Stomach (tissue), 4 donors: ENCODE results near the gene CLIC1.

Experiments
- CTCF ChIP-seq, 7 experiments: fragments of 450-650 bp in 4 of 7; fragments of 200-600 bp in 3 of 7; sonication (generic) in 3 of 7; IDR thresholded peaks; one replicate each; pipeline ENCODE4 v1.5.1; 2016 to 2019; ENCODE audit warnings: antibody characterized with exemption in 7 of 7, control low read depth in 2 of 7, mild to moderate bottlenecking in 1 of 7
- POLR2A ChIP-seq, 4 donors: fragments of 450-650 bp; IDR thresholded peaks; one replicate each; pipeline ENCODE4 v1.6.1; 2016; ENCODE audit warnings: antibody characterized with exemption in 4 of 4, control low read depth in 2 of 4, mild to moderate bottlenecking in 1 of 4, moderate library complexity in 1 of 4
- POLR2AphosphoS5 ChIP-seq, 3 donors: sonication (generic); formaldehyde crosslinking; IDR thresholded peaks; one replicate each; pipeline ENCODE4 v1.6.1; 2016; ENCODE audit warnings: antibody characterized with exemption in 3 of 3

DNA sequence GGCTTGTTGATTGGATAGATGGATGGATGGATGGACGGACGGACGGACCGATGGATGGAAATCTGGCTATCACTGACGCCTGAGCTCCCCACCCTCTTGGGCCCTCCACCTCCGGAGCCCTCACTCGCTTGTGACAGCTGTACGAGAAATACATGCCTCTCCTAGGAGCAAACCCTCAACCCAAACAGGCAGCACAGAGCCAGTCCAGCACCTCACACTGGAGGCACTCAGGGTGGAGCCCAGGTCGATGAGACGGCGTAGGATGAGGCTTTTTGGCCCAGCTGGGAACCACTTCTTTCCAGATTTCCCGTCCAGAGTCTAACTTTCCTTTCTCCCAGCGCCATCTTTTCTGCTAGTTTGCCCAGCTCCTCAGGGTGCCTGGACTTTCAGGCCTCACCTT lies 52.7 kb downstream of the CLIC1 start:
- TF ChIP-seq CTCF (IDR thresholded peaks at IDR 0.05) (no peak), POLR2A (IDR thresholded peaks at IDR 0.05) (no peak), POLR2AphosphoS5 (IDR thresholded peaks at IDR 0.05) (no peak)
